Eye (tissue), 1 donor: Measurements from ENCODE around the gene MTUS2.

Experiments used
- DNase-seq: peaks from one replicate; pipeline ENCODE4 v3.0.0-alpha.2; 2015

Gene MTUS2

GRCh38 chr13:28820099-28821051, at the start of gene MTUS2:
MTUS2 (plus strand) TSS chr13:28820339.
- DNase-seq = peak; percentile 67

GRCh38 chr13:28778308-28779215, 41.6 kb upstream of the MTUS2 start:
- DNase-seq = no peak

GRCh38 chr13:28792992-28793391, 27.1 kb upstream of the MTUS2 start:
- no peak for DNase-seq

GRCh38 chr13:28794396-28794795, 25.7 kb upstream of the MTUS2 start:
- no peak for DNase-seq

- no peak for DNase-seq
Measured at GRCh38 chr13:28796938-28797257, 23.2 kb upstream of the MTUS2 start.

GRCh38 chr13:28805193-28805819, 14.8 kb upstream of the MTUS2 start:
- no peak for DNase-seq

- DNase-seq = no peak
Measured at GRCh38 chr13:28817204-28817603, 2.9 kb upstream of the MTUS2 start.

GRCh38 chr13:28819046-28819730, 951 bp upstream of the MTUS2 start:
- DNase-seq = peak; percentile 64

- DNase-seq = peak; percentile 87
Measured at GRCh38 chr13:28819735-28820098, 422 bp upstream of the MTUS2 start.

- no peak for DNase-seq
Measured at GRCh38 chr13:28822151-28822550, 2.0 kb downstream of the MTUS2 start.

- no peak for DNase-seq
Measured at GRCh38 chr13:28822801-28823200, 2.7 kb downstream of the MTUS2 start.

GRCh38 chr13:28825379-28825778, 5.2 kb downstream of the MTUS2 start:
- no peak for DNase-seq

- no peak for DNase-seq
Measured at GRCh38 chr13:28826368-28826767, 6.2 kb downstream of the MTUS2 start.

GRCh38 chr13:28830580-28830979, 10.4 kb downstream of the MTUS2 start:
- DNase-seq = no peak

- no peak for DNase-seq
Measured at GRCh38 chr13:28831117-28831516, 11.0 kb downstream of the MTUS2 start.

- no peak for DNase-seq
Measured at GRCh38 chr13:28837111-28837510, 17.0 kb downstream of the MTUS2 start.

- DNase-seq = no peak
Measured at GRCh38 chr13:28843639-28844038, 23.5 kb downstream of the MTUS2 start.

- no peak for DNase-seq
Measured at GRCh38 chr13:28849441-28849840, 29.3 kb downstream of the MTUS2 start.

GRCh38 chr13:28850226-28850625, 30.1 kb downstream of the MTUS2 start:
- no peak for DNase-seq

- DNase-seq = no peak
Measured at GRCh38 chr13:28851422-28851821, 31.3 kb downstream of the MTUS2 start.

- DNase-seq = no peak
Measured at GRCh38 chr13:28854657-28855056, 34.5 kb downstream of the MTUS2 start.

- DNase-seq = peak; percentile 14
Measured at GRCh38 chr13:28856287-28856686, 36.1 kb downstream of the MTUS2 start.

- DNase-seq = no peak
Measured at GRCh38 chr13:28859069-28859468, 38.9 kb downstream of the MTUS2 start.
